GF-D8 (cell line): ENCODE measurements around the gene CASTOR1.

Experiments
- DNase-seq: peaks from one replicate; lab custom pipeline; 2025; lab: John Stamatoyannopoulos, UW

Gene CASTOR1

GRCh38 chr22:30263883-30264282, 25.4 kb downstream of the CASTOR1 start:
- no peak for DNase-seq

- DNase-seq = peak; percentile 49
Measured at GRCh38 chr22:30262917-30263741, 26.2 kb downstream of the CASTOR1 start.

GRCh38 chr22:30262112-30262511, 27.2 kb downstream of the CASTOR1 start:
- DNase-seq = no peak

GRCh38 chr22:30261134-30261533, 28.2 kb downstream of the CASTOR1 start:
- DNase-seq = no peak

GRCh38 chr22:30260682-30261081, 28.6 kb downstream of the CASTOR1 start:
- no peak for DNase-seq

GRCh38 chr22:30260276-30260675, 29.0 kb downstream of the CASTOR1 start:
- DNase-seq = no peak

- no peak for DNase-seq
Measured at GRCh38 chr22:30254314-30254713, 35.0 kb downstream of the CASTOR1 start.

GRCh38 chr22:30253205-30253852, 36.0 kb downstream of the CASTOR1 start:
- no peak for DNase-seq

- DNase-seq = peak; percentile 36
Measured at GRCh38 chr22:30252411-30253204, 36.7 kb downstream of the CASTOR1 start.

- DNase-seq = no peak
Measured at GRCh38 chr22:30251711-30252110, 37.6 kb downstream of the CASTOR1 start.

- no peak for DNase-seq
Measured at GRCh38 chr22:30250661-30251267, 38.5 kb downstream of the CASTOR1 start.

GRCh38 chr22:30250039-30250565, 39.2 kb downstream of the CASTOR1 start:
- no peak for DNase-seq

GRCh38 chr22:30249049-30250038, 40.0 kb downstream of the CASTOR1 start:
- DNase-seq = no peak

GRCh38 chr22:30248484-30248883, 40.8 kb downstream of the CASTOR1 start:
- DNase-seq = no peak

GRCh38 chr22:30247974-30248373, 41.3 kb downstream of the CASTOR1 start:
- no peak for DNase-seq

GRCh38 chr22:30247561-30247960, 41.7 kb downstream of the CASTOR1 start:
- DNase-seq = no peak

- no peak for DNase-seq
Measured at GRCh38 chr22:30246814-30247376, 42.4 kb downstream of the CASTOR1 start.

GRCh38 chr22:30245985-30246813, 43.1 kb downstream of the CASTOR1 start, which contains the start of gene LIF:
TSS of gene LIF (minus strand) at chr22:30246759. CDS start at chr22:30246695, 64 bp downstream.
- DNase-seq = no peak
